CD4-positive, alpha-beta T cell treated with Interleukin-4 for 1 hour (primary cell): ENCODE results near the gene GIPC1.
"Not testable (repeated sequence)": the region's sequence is repeated elsewhere in the genome, so short reads cannot be mapped to it uniquely, and the experiment has no call there.

Experiments used
- DNase-seq, 2 donors: peaks; one replicate each; pipeline ENCODE4 v3.0.0-alpha.2; 2020 to 2022

The GIPC1 gene

GRCh38 chr19:14496029-14496833, at the start of gene GIPC1:
GIPC1 (minus strand) TSS chr19:14496127; CDS start chr19:14482976, 13,151 bp downstream.
- DNase-seq = peak; percentile 80 to 86

- no peak for DNase-seq
Measured at GRCh38 chr19:14545716-14546082, 49.8 kb upstream of the GIPC1 start.

GRCh38 chr19:14544977-14545715, 49.2 kb upstream of the GIPC1 start:
- DNase-seq = no peak

- DNase-seq = no peak
Measured at GRCh38 chr19:14544047-14544446, 48.1 kb upstream of the GIPC1 start.

GRCh38 chr19:14542711-14543328, 46.9 kb upstream of the GIPC1 start:
- no peak for DNase-seq

- DNase-seq = not testable (repeated sequence)
Measured at GRCh38 chr19:14541979-14542378, 46.1 kb upstream of the GIPC1 start.

GRCh38 chr19:14540741-14541525, 45.0 kb upstream of the GIPC1 start:
- no peak for DNase-seq

GRCh38 chr19:14536926-14537692, 41.2 kb upstream of the GIPC1 start:
- peak; percentile 63 to 66 for DNase-seq

GRCh38 chr19:14533450-14533849, 37.5 kb upstream of the GIPC1 start:
- no peak for DNase-seq

GRCh38 chr19:14530506-14530905, 34.6 kb upstream of the GIPC1 start:
- DNase-seq = no peak

GRCh38 chr19:14530005-14530348, 34.0 kb upstream of the GIPC1 start:
- peak; percentile 52 to 54 for DNase-seq

- peak; percentile 100 for DNase-seq
Measured at GRCh38 chr19:14529254-14530004, 33.5 kb upstream of the GIPC1 start, which contains the start of gene TECR. TECR (plus strand) TSS chr19:14529594; CDS start chr19:14529697, 103 bp downstream.

GRCh38 chr19:14528419-14529253, 32.7 kb upstream of the GIPC1 start:
- DNase-seq = no peak

- no peak for DNase-seq
Measured at GRCh38 chr19:14526423-14526822, 30.5 kb upstream of the GIPC1 start.

- no peak for DNase-seq
Measured at GRCh38 chr19:14525729-14526128, 29.8 kb upstream of the GIPC1 start.

GRCh38 chr19:14520543-14520942, 24.6 kb upstream of the GIPC1 start:
- DNase-seq = no peak

- DNase-seq = peak in 1 of 2 donors; percentile 24
Measured at GRCh38 chr19:14519860-14520407, 24.0 kb upstream of the GIPC1 start.

- DNase-seq = no peak
Measured at GRCh38 chr19:14519245-14519859, 23.4 kb upstream of the GIPC1 start.

GRCh38 chr19:14517840-14518505, 22.0 kb upstream of the GIPC1 start, which contains the start of gene DNAJB1:
DNAJB1 (minus strand) TSS chr19:14518397; CDS start chr19:14518349, 48 bp downstream.
- DNase-seq = peak; percentile 76 to 78
